ENCODE measurements around the gene RAE1.

RAE1 gene

GRCh38 chr20:57428324-57429158, 77.5 kb downstream of the RAE1 start:
- Histone ChIP-seq H3K36me3 (ENCODE audit: control insufficient read depth, insufficient read depth, low read length) (no peaks in the 10 kb centered on the region), H3K4me3 (ENCODE audit: low read depth, low read length) (no peak overlapping the region), H3K9me3 (ENCODE audit: control insufficient read depth, insufficient read depth, low read length) (no peaks in the 10 kb centered on the region), H3K4me1 (ENCODE audit: control insufficient read depth, insufficient read depth, low read length) (peaks cover 3% of the 10 kb centered on the region), H3K27me3 (ENCODE audit: control insufficient read depth, insufficient read depth, low read length) (no peaks in the 10 kb centered on the region), H3K9ac (ENCODE audit: low read depth, low read length) (no peak overlapping the region)

Data from iPS-15b (cell line).